ENCODE results near the gene TRPM8. TPM values are rescaled to one million over a fixed set of nuclear protein-coding genes. Genes with fewer than 3 reads are reported as not detected.

TRPM8 gene
- total and polyA plus RNA-seq, 7 donors = not detected

DNA sequence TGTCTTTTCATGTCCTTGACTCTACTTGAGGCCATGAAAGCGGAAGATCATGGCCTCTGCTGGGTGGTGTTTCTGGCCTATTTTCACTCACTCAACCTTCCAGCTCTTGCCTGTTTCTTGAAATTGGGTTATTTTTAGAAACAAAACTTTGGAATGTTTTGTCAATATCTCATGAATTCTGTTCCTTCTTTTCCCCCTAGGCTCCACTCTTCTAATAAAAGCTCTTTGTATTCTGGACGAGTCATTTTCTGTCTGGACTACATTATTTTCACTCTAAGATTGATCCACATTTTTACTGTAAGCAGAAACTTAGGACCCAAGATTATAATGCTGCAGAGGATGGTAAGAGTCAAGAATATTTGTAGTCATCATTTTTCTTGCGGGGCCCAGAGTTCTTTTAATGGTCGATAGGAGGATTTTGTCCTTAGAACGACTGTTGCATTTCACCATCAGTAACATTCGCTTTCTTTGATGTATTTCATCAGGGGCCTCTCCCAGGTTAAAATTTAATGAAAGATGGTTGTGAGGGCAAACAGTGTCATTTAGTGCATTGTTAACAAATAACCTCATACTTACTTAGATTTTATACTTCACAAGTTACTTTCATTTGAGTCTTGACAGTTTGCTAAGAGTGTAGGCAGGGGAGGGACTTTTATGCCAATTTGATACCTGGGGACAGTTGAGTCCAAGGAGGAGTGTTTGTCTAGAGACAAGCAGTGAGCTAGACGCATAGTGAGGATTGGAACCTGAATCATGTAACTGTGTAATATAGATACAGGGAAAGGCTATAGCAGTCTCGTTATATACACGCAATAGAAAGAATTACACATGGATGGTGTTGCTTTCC is 64.6 kb downstream of the TRPM8 start:
- Histone ChIP-seq H3K4me1 (no peaks in the 10 kb centered on the region), H3K36me3 (ENCODE audit: insufficient read depth in 1 of 2, low read depth in 1 of 2) (no peaks in the 10 kb centered on the region), H3K27ac (no peak overlapping the region), H3K27me3 (ENCODE audit: insufficient read depth in 3 of 3, low read length in 2 of 3) (peaks cover 0 to 3% (median 0%) of the 10 kb centered on the region in 3 donors), H3K9me3 (no peaks in the 10 kb centered on the region), H3K4me3 (no peak overlapping the region)
- ATAC-seq (no peak), DNase-seq (no peak)
- intact Hi-C loops (cut with DNase I) = no loop called here
- 79% methylated on average over 9 of the region's 9 CpGs for WGBS, 3 donors
- TF ChIP-seq, protein P1, sequence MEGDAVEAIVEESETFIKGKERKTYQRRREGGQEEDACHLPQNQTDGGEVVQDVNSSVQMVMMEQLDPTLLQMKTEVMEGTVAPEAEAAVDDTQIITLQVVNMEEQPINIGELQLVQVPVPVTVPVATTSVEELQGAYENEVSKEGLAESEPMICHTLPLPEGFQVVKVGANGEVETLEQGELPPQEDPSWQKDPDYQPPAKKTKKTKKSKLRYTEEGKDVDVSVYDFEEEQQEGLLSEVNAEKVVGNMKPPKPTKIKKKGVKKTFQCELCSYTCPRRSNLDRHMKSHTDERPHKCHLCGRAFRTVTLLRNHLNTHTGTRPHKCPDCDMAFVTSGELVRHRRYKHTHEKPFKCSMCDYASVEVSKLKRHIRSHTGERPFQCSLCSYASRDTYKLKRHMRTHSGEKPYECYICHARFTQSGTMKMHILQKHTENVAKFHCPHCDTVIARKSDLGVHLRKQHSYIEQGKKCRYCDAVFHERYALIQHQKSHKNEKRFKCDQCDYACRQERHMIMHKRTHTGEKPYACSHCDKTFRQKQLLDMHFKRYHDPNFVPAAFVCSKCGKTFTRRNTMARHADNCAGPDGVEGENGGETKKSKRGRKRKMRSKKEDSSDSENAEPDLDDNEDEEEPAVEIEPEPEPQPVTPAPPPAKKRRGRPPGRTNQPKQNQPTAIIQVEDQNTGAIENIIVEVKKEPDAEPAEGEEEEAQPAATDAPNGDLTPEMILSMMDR (IDR thresholded peaks at IDR 0.05) = no peak

DNA sequence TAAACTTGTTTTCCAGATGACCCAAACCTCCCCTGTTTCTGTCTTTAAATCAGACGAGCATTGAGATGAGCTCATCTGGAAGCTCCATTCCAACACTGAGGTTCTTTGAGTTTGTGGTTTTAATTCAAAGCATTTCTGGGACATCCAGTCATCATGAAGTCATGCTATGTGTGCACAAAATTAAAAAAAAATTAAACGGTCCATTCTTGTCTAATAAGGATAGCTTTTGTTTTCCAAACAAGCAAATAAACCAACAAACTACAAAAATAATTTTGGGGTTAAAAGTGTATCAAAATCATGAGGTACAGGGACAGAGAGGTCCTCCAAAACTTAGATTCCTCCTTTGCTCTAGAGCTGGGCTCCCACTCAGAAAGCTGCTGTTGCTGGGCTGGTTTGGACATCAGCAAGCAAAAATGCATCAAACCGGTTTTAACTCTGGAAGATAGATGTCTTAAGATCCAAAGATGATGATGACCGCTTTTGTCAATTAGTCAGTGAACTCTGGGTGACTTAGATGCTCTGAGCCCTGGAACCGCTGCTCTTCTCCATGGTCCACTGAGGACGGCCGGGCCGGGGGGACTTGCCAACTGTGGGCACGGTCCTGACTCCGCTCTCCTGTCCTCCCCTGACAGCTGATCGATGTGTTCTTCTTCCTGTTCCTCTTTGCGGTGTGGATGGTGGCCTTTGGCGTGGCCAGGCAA is 65.4 kb downstream of the TRPM8 start:
- no peaks in the 10 kb centered on the region for H3K4me1 ChIP-seq
- no peaks in the 10 kb centered on the region for H3K9me3 ChIP-seq
- H3K27me3 ChIP-seq (ENCODE audit: insufficient read depth in 3 of 3, low read length in 2 of 3) = peaks cover 0 to 3% (median 0%) of the 10 kb centered on the region in 3 donors
- intact Hi-C loops (cut with DNase I) = no loop called here
- H3K4me3 ChIP-seq = no peak overlapping the region
- H3K27ac ChIP-seq = no peak overlapping the region
- H3K36me3 ChIP-seq (ENCODE audit: insufficient read depth in 1 of 2, low read depth in 1 of 2) = no peaks in the 10 kb centered on the region
- TF ChIP-seq, protein P1 (IDR thresholded peaks at IDR 0.05) = no peak
- ATAC-seq (no peak), DNase-seq (no peak)
- WGBS, 3 donors = 52 to 68% (median 55%) methylated on average over 13 of the region's 13 CpGs

DNA sequence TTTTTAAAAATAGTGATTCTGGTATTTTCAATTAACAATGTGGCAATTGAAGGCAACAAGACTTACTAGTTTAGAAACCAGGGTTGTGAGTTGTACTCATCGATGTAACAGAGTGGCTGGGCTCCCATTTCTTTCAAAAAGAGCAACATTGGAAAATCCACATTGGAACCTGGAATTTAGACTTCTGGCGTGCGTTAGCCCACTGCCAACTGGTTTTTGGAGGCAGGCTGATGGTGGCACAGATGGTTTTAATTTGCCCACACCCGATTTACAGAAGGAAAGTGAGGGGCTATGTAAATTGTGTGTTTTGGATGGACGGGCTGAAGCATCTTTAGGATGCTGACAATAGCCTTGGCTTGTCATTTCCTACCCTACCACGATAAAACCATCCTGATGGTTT is 66.3 kb downstream of the TRPM8 start:
- no peaks in the 10 kb centered on the region for H3K36me3 ChIP-seq (ENCODE audit: insufficient read depth in 1 of 2, low read depth in 1 of 2)
- TF ChIP-seq, protein P1 (IDR thresholded peaks at IDR 0.05) = no peak
- H3K27me3 ChIP-seq (ENCODE audit: insufficient read depth in 3 of 3, low read length in 2 of 3) = peaks cover 0 to 3% (median 0%) of the 10 kb centered on the region in 3 donors
- ATAC-seq (no peak), DNase-seq (no peak)
- no peaks in the 10 kb centered on the region for H3K4me1 ChIP-seq
- intact Hi-C loops (cut with DNase I) = no loop called here
- no peak overlapping the region for H3K4me3 ChIP-seq
- WGBS, 3 donors = 61 to 77% (median 62%) methylated on average over 6 of the region's 6 CpGs
- H3K27ac ChIP-seq = no peak overlapping the region
- H3K9me3 ChIP-seq = no peaks in the 10 kb centered on the region

DNA sequence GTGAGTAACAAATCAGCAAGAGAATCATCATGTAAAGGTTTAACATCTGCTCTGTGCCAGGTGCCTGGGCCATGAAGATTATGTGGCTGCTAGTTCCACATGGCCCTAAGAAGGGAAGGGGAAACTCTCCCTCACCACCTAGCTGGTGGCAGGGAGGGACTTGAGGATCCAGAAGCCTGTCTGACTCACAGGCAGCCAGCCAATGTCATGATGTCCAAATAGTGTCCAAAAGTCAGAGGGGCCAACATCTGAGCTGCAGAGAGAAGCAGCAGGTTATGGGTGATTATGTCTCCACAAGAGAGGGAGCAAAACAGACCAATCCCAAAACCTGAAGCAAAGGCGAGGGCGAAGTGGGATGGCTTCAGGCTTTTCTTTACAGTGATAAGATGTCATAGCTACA is 71.4 kb downstream of the TRPM8 start:
- Histone ChIP-seq H3K4me1 (no peaks in the 10 kb centered on the region), H3K27me3 (ENCODE audit: insufficient read depth in 3 of 3, low read length in 2 of 3) (peaks cover 0 to 3% (median 0%) of the 10 kb centered on the region in 3 donors), H3K4me3 (no peak overlapping the region), H3K9me3 (no peaks in the 10 kb centered on the region), H3K27ac (no peak overlapping the region), H3K36me3 (ENCODE audit: insufficient read depth in 1 of 2, low read depth in 1 of 2) (no peaks in the 10 kb centered on the region)
- intact Hi-C loops (cut with DNase I) = no loop called here
- no peak for DNase-seq
- TF ChIP-seq, protein P1 (IDR thresholded peaks at IDR 0.05) = no peak
- no peak for ATAC-seq
- 93 to 100% (median 94%) methylated on average over 2 of the region's 2 CpGs for WGBS, 3 donors

Measured in psoas muscle (tissue), 8 donors.